Breast epithelium (tissue), 4 donors: Measurements from ENCODE around the gene SMCO4. TPM values are rescaled to one million over a fixed set of nuclear protein-coding genes. Genes with fewer than 3 reads are reported as not detected.

Source experiments
- DNase-seq, 2 donors: peaks; one replicate each; pipeline ENCODE4 v3.0.0-alpha.2; 2019; ENCODE audit warnings: low spot score in 2 of 2
- H3K27ac ChIP-seq, 2 donors: fragments of 200-600 bp; sonication (generic) in 1 of 2; one replicate each; pipeline ENCODE4 v1.5.1; 2016 to 2019; ENCODE audit warnings: mild to moderate bottlenecking in 1 of 2
- H3K27me3 ChIP-seq, 2 donors: fragments of 200-600 bp; sonication (generic) in 1 of 2; one replicate each; pipeline versions ENCODE4 v1.5.1 to v1.6.0; 2017 to 2019; ENCODE audit warnings: control low read depth in 1 of 2, mild to moderate bottlenecking in 1 of 2
- H3K36me3 ChIP-seq: fragments of 200-600 bp; one replicate; pipeline ENCODE4 v1.5.1; 2019
- H3K4me1 ChIP-seq, 2 donors: fragments of 200-600 bp; sonication (generic); one replicate each; pipeline ENCODE4 v1.5.1; 2016 to 2019; ENCODE audit warnings: control low read depth in 1 of 2
- H3K4me3 ChIP-seq, 3 donors: fragments of 200-600 bp; sonication (generic); 1 replicate in 2 of 3; 2 replicates in 1 of 3; pipeline ENCODE4 v1.5.1; 2016 to 2019; ENCODE audit warnings: mild to moderate bottlenecking in 3 of 3, moderate library complexity in 2 of 3
- H3K9me3 ChIP-seq, 2 donors: fragments of 200-600 bp; sonication (generic) in 1 of 2; one replicate each; pipeline ENCODE4 v1.5.1; 2016 to 2019; ENCODE audit warnings: control low read depth in 1 of 2
- POLR2A ChIP-seq: fragments of 450-650 bp; IDR thresholded peaks from one replicate; pipeline ENCODE4 v1.6.1; 2016; ENCODE audit warnings: antibody characterized with exemption, mild to moderate bottlenecking, moderate library complexity
- POLR2AphosphoS5 ChIP-seq, 3 donors: sonication (generic); formaldehyde crosslinking; IDR thresholded peaks; one replicate each; pipeline ENCODE4 v1.6.1; 2017; ENCODE audit warnings: antibody characterized with exemption in 3 of 3
- intact Hi-C: fragments of 100-400 bp; cut with DNase I; formaldehyde crosslinking; loops from one replicate; pipeline ENCODE4 v1.15.1; 2023; ENCODE audit warnings: low total_unique reads
- total RNA-seq, 3 donors: library from RNA; depleted of rRNA; stranded (reverse); fragments of >200 nt; gene quantifications; one replicate each; pipeline ENCODE4 v1.1.0, GENCODE V29; 2016
- TF ChIP-seq, protein P1 (sequence below), 3 donors: fragments of 450-650 bp; IDR thresholded peaks; one replicate each; pipeline ENCODE4 v1.5.1; 2016 to 2017; ENCODE audit warnings: antibody characterized with exemption in 3 of 3, mild to moderate bottlenecking in 3 of 3, moderate library complexity in 3 of 3

Gene SMCO4
- total RNA-seq, 3 donors from 2014 or later: 13.4 to 64.4 (median 21.0) TPM

DNA sequence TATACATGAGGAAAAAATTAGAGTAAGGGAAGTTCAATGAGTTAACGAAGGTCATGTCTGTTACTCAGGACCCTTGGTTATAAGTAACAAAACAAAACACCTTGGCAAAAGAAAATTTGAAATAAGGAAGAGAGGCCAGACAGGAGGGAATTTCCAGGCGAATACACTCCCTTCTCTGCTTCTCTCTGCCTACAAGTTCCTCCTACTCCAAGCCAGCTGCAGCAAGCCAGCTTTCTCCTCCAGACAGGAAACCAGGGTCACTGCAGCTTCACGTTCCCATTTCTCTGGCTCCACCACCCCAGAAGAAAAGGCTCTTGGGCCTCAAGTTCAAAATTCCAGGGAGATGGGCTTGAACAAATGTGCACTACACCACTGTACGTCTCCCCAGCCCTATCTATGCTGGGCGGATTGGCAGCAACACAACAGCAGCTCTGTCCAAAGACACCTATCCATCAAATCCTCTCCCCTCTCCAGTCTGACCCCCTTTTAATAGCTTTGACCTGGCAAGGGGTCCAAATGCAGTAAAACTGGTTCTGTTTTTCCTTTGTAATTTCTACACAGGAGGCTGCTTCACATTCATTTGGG, 27.7 kb downstream of the SMCO4 start:
- no peaks in the 10 kb centered on the region for H3K36me3 ChIP-seq
- H3K4me1 ChIP-seq: peaks cover 0 to 3% of the 10 kb centered on the region in 2 donors
- intact Hi-C loops: no loop called here
- H3K4me3 ChIP-seq: no peak overlapping the region
- H3K27me3 ChIP-seq: no peaks in the 10 kb centered on the region
- peak overlapping the region; percentile 12 to 14 for H3K27ac ChIP-seq
- TF ChIP-seq POLR2AphosphoS5 (IDR thresholded peaks at IDR 0.05) (no peak), POLR2A (no peak)
- TF ChIP-seq, protein P1, sequence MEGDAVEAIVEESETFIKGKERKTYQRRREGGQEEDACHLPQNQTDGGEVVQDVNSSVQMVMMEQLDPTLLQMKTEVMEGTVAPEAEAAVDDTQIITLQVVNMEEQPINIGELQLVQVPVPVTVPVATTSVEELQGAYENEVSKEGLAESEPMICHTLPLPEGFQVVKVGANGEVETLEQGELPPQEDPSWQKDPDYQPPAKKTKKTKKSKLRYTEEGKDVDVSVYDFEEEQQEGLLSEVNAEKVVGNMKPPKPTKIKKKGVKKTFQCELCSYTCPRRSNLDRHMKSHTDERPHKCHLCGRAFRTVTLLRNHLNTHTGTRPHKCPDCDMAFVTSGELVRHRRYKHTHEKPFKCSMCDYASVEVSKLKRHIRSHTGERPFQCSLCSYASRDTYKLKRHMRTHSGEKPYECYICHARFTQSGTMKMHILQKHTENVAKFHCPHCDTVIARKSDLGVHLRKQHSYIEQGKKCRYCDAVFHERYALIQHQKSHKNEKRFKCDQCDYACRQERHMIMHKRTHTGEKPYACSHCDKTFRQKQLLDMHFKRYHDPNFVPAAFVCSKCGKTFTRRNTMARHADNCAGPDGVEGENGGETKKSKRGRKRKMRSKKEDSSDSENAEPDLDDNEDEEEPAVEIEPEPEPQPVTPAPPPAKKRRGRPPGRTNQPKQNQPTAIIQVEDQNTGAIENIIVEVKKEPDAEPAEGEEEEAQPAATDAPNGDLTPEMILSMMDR (IDR thresholded peaks at IDR 0.05): no peak
- no peaks in the 10 kb centered on the region for H3K9me3 ChIP-seq
- no peak for DNase-seq

DNA sequence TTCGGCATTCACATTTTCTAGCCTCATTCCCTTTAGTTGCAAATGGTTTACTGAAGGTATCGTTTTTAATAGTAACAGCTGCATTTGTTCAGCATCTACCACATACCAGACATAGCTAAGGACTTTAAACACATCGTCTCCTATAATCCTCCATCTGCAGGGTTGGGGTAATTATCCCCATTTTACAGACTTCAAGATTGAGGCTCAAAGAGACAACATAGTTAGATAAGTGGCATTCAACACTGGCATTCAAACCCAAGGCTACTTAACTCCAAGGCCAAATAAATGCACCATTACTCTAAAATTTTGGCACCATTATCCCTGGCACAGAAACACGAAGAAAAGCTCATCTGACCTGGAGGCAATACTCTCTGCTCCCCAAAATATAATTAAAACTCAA, 28.5 kb downstream of the SMCO4 start:
- Histone ChIP-seq H3K4me1 (peaks cover 0 to 3% of the 10 kb centered on the region in 2 donors), H3K4me3 (no peak overlapping the region), H3K27ac (no peak overlapping the region), H3K36me3 (no peaks in the 10 kb centered on the region), H3K27me3 (no peaks in the 10 kb centered on the region), H3K9me3 (no peaks in the 10 kb centered on the region)
- DNase-seq: no peak
- intact Hi-C loops: no loop called here
- TF ChIP-seq POLR2A: no peak
- TF ChIP-seq POLR2AphosphoS5 (IDR thresholded peaks at IDR 0.05): no peak
- TF ChIP-seq, protein P1 (IDR thresholded peaks at IDR 0.05): no peak

DNA sequence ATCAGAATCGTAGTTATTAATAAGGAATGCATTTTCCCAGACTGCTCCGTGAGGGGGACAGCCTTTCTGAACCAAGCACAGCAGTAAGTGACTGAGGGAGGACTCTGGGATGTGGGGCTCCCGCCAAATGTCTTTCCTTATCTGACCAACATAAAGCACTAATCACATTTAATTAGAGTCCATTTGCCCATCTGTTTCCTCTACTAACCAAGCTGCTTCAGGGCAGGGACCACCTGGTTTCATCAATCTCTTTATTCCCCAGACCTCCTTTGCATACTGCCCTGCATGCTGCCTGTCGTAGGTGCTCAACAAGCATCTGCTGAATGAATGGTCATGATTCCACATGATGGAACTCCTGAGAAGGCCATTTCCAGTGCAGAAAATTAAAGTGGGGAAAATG, 29.4 kb downstream of the SMCO4 start:
- no peak overlapping the region for H3K27ac ChIP-seq
- H3K4me3 ChIP-seq: no peak overlapping the region
- DNase-seq: no peak
- TF ChIP-seq POLR2AphosphoS5 (IDR thresholded peaks at IDR 0.05) (no peak), POLR2A (no peak)
- TF ChIP-seq, protein P1 (IDR thresholded peaks at IDR 0.05): no peak
- no peaks in the 10 kb centered on the region for H3K9me3 ChIP-seq
- intact Hi-C loops: no loop called here
- peaks cover 0 to 3% of the 10 kb centered on the region in 2 donors for H3K4me1 ChIP-seq
- no peaks in the 10 kb centered on the region for H3K27me3 ChIP-seq
- H3K36me3 ChIP-seq: no peaks in the 10 kb centered on the region

DNA sequence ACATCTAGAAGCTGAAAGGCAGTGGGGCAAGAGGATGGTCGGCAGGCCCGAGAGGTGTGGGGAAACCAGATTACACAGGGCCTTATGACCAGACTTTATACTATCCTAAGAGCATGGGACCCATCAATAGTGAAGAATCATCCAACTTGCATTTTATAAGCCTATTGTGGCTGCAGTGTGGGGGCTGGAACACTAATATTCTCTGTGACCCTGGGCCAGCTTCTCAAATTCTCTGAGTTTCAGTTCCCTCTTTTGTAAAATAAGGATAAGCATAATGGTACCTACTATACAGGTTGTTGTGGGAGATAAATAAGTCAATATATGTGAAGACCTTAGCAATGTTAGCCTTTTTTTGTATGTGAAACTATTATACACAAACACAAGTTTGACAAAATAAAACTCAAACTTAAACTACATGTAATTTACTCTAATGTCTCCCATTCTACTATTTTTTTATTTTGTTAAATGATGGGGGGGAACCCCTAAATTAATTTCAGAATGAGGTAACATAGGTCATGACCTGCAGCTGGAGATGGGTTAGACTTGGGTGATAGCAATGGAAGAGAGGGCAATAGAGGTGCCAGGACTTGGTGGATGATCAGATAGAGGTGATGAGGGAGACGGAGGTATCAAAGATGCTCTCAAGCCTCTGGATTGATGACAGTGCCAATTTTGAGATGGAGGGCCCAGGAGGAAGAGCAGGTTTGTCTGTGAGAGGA, 30.1 kb downstream of the SMCO4 start:
- H3K9me3 ChIP-seq: no peaks in the 10 kb centered on the region
- peaks cover 0 to 3% of the 10 kb centered on the region in 2 donors for H3K4me1 ChIP-seq
- intact Hi-C loops: no loop called here
- TF ChIP-seq POLR2A (no peak), POLR2AphosphoS5 (IDR thresholded peaks at IDR 0.05) (no peak)
- TF ChIP-seq, protein P1 (IDR thresholded peaks at IDR 0.05): no peak
- DNase-seq: no peak
- H3K36me3 ChIP-seq: no peaks in the 10 kb centered on the region
- no peak overlapping the region for H3K27ac ChIP-seq
- H3K4me3 ChIP-seq: no peak overlapping the region
- H3K27me3 ChIP-seq: no peaks in the 10 kb centered on the region

DNA sequence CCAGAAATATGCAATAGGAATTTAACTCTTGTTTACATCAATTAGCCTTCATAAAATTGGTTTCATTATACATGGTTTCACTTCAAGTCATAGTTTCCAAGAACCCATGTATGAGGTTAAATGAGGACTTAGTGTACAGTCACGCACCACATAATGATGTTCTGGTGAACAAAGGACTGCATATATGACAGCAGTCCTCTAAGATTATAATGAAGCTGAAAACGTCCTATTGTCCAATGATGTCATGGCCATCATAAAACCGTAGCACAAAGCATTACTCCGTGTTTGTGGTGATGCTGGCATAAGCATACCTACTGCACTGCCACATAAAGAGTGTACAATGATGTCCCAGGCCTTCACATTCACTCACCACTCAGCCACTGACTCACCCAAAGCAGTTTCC, 31.1 kb downstream of the SMCO4 start:
- DNase-seq: no peak
- intact Hi-C loops: no loop called here
- Histone ChIP-seq H3K4me1 (peaks cover 0 to 3% of the 10 kb centered on the region in 2 donors), H3K4me3 (no peak overlapping the region), H3K9me3 (no peaks in the 10 kb centered on the region), H3K27me3 (no peaks in the 10 kb centered on the region), H3K27ac (no peak overlapping the region), H3K36me3 (no peaks in the 10 kb centered on the region)
- no peak for TF ChIP-seq POLR2A
- TF ChIP-seq POLR2AphosphoS5 (IDR thresholded peaks at IDR 0.05): no peak
- TF ChIP-seq, protein P1 (IDR thresholded peaks at IDR 0.05): no peak
